ENCODE data around the gene CCDC8. TPM values are rescaled to one million over a fixed set of nuclear protein-coding genes. Genes with fewer than 3 reads are reported as not detected.

The CCDC8 gene
- total and polyA plus RNA-seq, 2 donors (not counting 3 experiments of a cell fraction or from before 2014, with no cell fraction given): 0.18 to 0.75 TPM

- BruUV-seq (replicated peaks): no TSS peak
- no peak for DNase-seq (ENCODE audit: low read depth, low spot score)
- Histone ChIP-seq H3K4me1 (ENCODE audit: control insufficient read depth, extremely low read depth, insufficient read depth, low read length) (no peaks in the 10 kb centered on the region), H3K4me3 (replicated peaks in 1 of 3; ENCODE audit: insufficient read depth in 1 of 3, low read depth in 1 of 3, low read length in 3 of 3) (no peak overlapping the region), H3K9ac (replicated peaks; ENCODE audit: extremely low read depth, insufficient read depth, low read length) (no peak overlapping the region), H3K36me3 (ENCODE audit: control insufficient read depth in 2 of 2, extremely low read depth in 1 of 2, insufficient read depth in 2 of 2, low read length in 2 of 2) (no peaks in the 10 kb centered on the region), H4K20me1 (replicated peaks; ENCODE audit: control insufficient read depth, extremely low read depth, insufficient read depth, low read length) (no peaks in the 10 kb centered on the region), H3K4me2 (ENCODE audit: insufficient read depth, low read length) (no peak overlapping the region), H3K27me3 (ENCODE audit: control insufficient read depth in 2 of 2, insufficient read depth in 2 of 2, low read length in 2 of 2) (peaks cover 50 to 56% of the 10 kb centered on the region in 2 experiments), H3K9me1 (replicated peaks; ENCODE audit: control insufficient read depth, extremely low read depth, insufficient read depth, low read length) (no peaks in the 10 kb centered on the region), H3K9me3 (replicated peaks; ENCODE audit: control insufficient read depth, insufficient read depth, low read length) (no peaks in the 10 kb centered on the region), H3K79me2 (ENCODE audit: control insufficient read depth, insufficient read depth, low read length) (no peaks in the 10 kb centered on the region), H2AFZ (ENCODE audit: low read depth, low read length) (no peak overlapping the region), H3K27ac (ENCODE audit: insufficient read depth, low read depth, low read length) (no peak overlapping the region)
- POLR2A ChIA-PET: no interaction called here
- TF ChIP-seq GATA2 (IDR thresholded peaks at IDR 0.05; ENCODE audit: insufficient read depth, insufficient read length, low read depth, low read length) (no peak), MYC (IDR thresholded peaks at IDR 0.05; ENCODE audit: low read depth, low read length) (no peak), POLR2A (IDR thresholded peaks at IDR 0.05; ENCODE audit: low read depth, low read length) (no peak), MAX (IDR thresholded peaks at IDR 0.05; ENCODE audit: insufficient read depth, insufficient read length) (no peak), JUN (IDR thresholded peaks at IDR 0.05; ENCODE audit: borderline replicate concordance, insufficient read depth, insufficient read length, low read depth) (no peak), POLR2AphosphoS5 (IDR thresholded peaks at IDR 0.05; ENCODE audit: insufficient read depth, low read depth, low read length) (no peak), FOS (IDR thresholded peaks at IDR 0.05; ENCODE audit: borderline replicate concordance, insufficient read depth, low read length) (no peak), EZH2 (IDR thresholded peaks at IDR 0.05; ENCODE audit: borderline replicate concordance, low read depth, low read length, severe bottlenecking) (no peak)
- TF ChIP-seq, protein P1, sequence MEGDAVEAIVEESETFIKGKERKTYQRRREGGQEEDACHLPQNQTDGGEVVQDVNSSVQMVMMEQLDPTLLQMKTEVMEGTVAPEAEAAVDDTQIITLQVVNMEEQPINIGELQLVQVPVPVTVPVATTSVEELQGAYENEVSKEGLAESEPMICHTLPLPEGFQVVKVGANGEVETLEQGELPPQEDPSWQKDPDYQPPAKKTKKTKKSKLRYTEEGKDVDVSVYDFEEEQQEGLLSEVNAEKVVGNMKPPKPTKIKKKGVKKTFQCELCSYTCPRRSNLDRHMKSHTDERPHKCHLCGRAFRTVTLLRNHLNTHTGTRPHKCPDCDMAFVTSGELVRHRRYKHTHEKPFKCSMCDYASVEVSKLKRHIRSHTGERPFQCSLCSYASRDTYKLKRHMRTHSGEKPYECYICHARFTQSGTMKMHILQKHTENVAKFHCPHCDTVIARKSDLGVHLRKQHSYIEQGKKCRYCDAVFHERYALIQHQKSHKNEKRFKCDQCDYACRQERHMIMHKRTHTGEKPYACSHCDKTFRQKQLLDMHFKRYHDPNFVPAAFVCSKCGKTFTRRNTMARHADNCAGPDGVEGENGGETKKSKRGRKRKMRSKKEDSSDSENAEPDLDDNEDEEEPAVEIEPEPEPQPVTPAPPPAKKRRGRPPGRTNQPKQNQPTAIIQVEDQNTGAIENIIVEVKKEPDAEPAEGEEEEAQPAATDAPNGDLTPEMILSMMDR (IDR thresholded peaks at IDR 0.05; ENCODE audit: extremely low read depth in 1 of 2, insufficient read depth in 1 of 2, low read depth in 1 of 2, low read length in 2 of 2): no peak
- intact Hi-C loops (cut with micrococcal nuclease): no loop called here
- dilution Hi-C loops (cut with MboI; ENCODE audit: extremely low pct_ligation_motif_present, low sequenced_read_pairs): no loop called here
- FAIRE-seq: no peak
- CTCF ChIA-PET: interaction anchor here (0.9 kb wide), 1 partner anchor 9 kb away, joined by 3 read pairs; no protein-coding TSS in a partner anchor
Observed at GRCh38 chr19:46408664-46409039, 4.7 kb downstream of the CCDC8 start.
